HepG2 (cell line): ENCODE measurements around the gene PDZD2. TPM values are rescaled to one million over a fixed set of nuclear protein-coding genes. Genes with fewer than 3 reads are reported as not detected.

Experiments
- ATAC-seq: fragments of 200-7000 bp; cut with Tn5 transposase; 3 replicates; pipeline ENCODE4 v1.9.1; 2020; ENCODE audit warnings: mild to moderate bottlenecking, moderate library complexity
- BruUV-seq: library from RNA; stranded (reverse); fragments of 400-500 nt; replicated peaks from 2 replicates; lab custom pipeline; 2021; lab: Mats Ljungman, UMichigan
- CTCF ChIA-PET: fragments of 300-600 bp; formaldehyde crosslinking; extraction: SDS; loops from one replicate; lab custom pipeline; 2021; ENCODE audit warnings: low total read pairs, inconsistent platforms, low intra/inter-chr PET ratio; lab: Yijun Ruan, JAX
- POLR2A ChIA-PET: fragments of 350-600 bp; sonication (Branson Sonifier 250); formaldehyde crosslinking; loops from one replicate; lab custom pipeline; 2020; ENCODE audit warnings: antibody characterized with exemption, inconsistent platforms; lab: Yijun Ruan, JAX
- DNase-seq: peaks from one replicate; pipeline ENCODE4 v3.0.0-alpha.2; 2015; ENCODE audit warnings: low spot score
- FAIRE-seq: peaks from 3 replicates; lab custom pipeline; 2011; peaks lifted over from hg19 to GRCh38; lab: Jason Lieb, UNC
- H2AFZ ChIP-seq: one replicate; pipeline ENCODE4 v1.6.1; 2011; ENCODE audit warnings: low read length, inconsistent platforms
- H3K27ac ChIP-seq: fragments of 300-600 bp; 3 replicates; pipeline ENCODE4 v1.8.0; 2011; ENCODE audit warnings: mixed run types, mild to moderate bottlenecking, mixed read lengths, low read length, inconsistent platforms; ENCODE audit not compliant: insufficient read depth; ENCODE audit errors: extremely low read length
- H3K27me3 ChIP-seq, 2 experiments: fragments of 200-600 bp in 1 of 2; 2 replicates in 1 of 2; 3 replicates in 1 of 2; pipeline versions ENCODE4 v1.6.0 to v1.8.0; 2011; ENCODE audit warnings: low read length in 2 of 2, mild to moderate bottlenecking in 2 of 2, moderate library complexity in 2 of 2, inconsistent platforms in 1 of 2; ENCODE audit not compliant: insufficient read depth in 2 of 2, control insufficient read depth in 1 of 2
- H3K36me3 ChIP-seq, 2 experiments: fragments of 200-600 bp in 1 of 2; replicated peaks in 1 of 2; 2 replicates in 1 of 2; 3 replicates in 1 of 2; pipeline versions ENCODE4 v1.5.1 to v1.8.0; 2011; ENCODE audit warnings: low read length in 2 of 2, inconsistent platforms in 1 of 2; ENCODE audit not compliant: insufficient read depth in 2 of 2, control insufficient read depth in 1 of 2
- H3K4me1 ChIP-seq: 2 replicates; pipeline ENCODE4 v1.5.1; 2012; ENCODE audit warnings: low read length, inconsistent platforms; ENCODE audit not compliant: insufficient read depth
- H3K4me2 ChIP-seq: 2 replicates; pipeline ENCODE4 v1.6.0; 2011; ENCODE audit warnings: low read depth, low read length, inconsistent platforms
- H3K4me3 ChIP-seq, 3 experiments: fragments of 200-600 bp in 1 of 3; sonication (generic), shearing (Covaris generic) in 1 of 3; replicated peaks in 1 of 3; 2 replicates each; pipeline ENCODE4 v1.5.1; 2011 to 2016; ENCODE audit warnings: low read length in 3 of 3, inconsistent platforms in 2 of 3, low read depth in 2 of 3, mild to moderate bottlenecking in 2 of 3, control low read depth in 1 of 3, mixed read lengths in 1 of 3; ENCODE audit not compliant: insufficient read depth in 1 of 3
- H3K79me2 ChIP-seq: one replicate; pipeline ENCODE4 v1.6.1; 2011; ENCODE audit warnings: low read length, inconsistent platforms; ENCODE audit not compliant: insufficient read depth
- H3K9ac ChIP-seq: 2 replicates; pipeline ENCODE4 v1.6.0; 2011; ENCODE audit warnings: mild to moderate bottlenecking, low read depth, low read length, inconsistent platforms; ENCODE audit not compliant: insufficient read depth
- H3K9me3 ChIP-seq: 2 replicates; pipeline ENCODE4 v1.5.1; 2012; ENCODE audit warnings: mild to moderate bottlenecking, low read length
- H4K20me1 ChIP-seq: 2 replicates; pipeline ENCODE4 v1.6.0; 2011; ENCODE audit warnings: inconsistent platforms, mild to moderate bottlenecking, low read length, moderate library complexity; ENCODE audit not compliant: insufficient read depth
- DR1 ChIP-seq: sonication (generic); formaldehyde crosslinking; IDR thresholded peaks from 2 replicates; pipeline ENCODE4 v1.8.0; 2021; ENCODE audit warnings: mild to moderate bottlenecking, missing genetic modification reagents, inconsistent platforms
- HMGXB3 ChIP-seq: sonication (generic); formaldehyde crosslinking; IDR thresholded peaks from 2 replicates; pipeline ENCODE4 v1.4.0; 2020; ENCODE audit warnings: missing genetic modification reagents, borderline replicate concordance
- MED13 ChIP-seq: sonication (generic); formaldehyde crosslinking; IDR thresholded peaks from 2 replicates; pipeline ENCODE4 v1.5.0; 2020; ENCODE audit warnings: missing genetic modification reagents
- TAF15 ChIP-seq: fragments of 200-400 bp; formaldehyde crosslinking; IDR thresholded peaks from one replicate; pipeline ENCODE4 v1.6.1; 2018; ENCODE audit warnings: mild to moderate bottlenecking, low read depth, low read length; ENCODE audit not compliant: poor library complexity, severe bottlenecking
- TBX3 ChIP-seq: fragments of 450-650 bp; IDR thresholded peaks from 2 replicates; pipeline ENCODE4 v1.6.1; 2017; ENCODE audit warnings: antibody characterized with exemption, mild to moderate bottlenecking, inconsistent platforms, borderline replicate concordance
- ZEB1 ChIP-seq: IDR thresholded peaks from 2 replicates; pipeline ENCODE4 v1.6.1; 2012; ENCODE audit warnings: mild to moderate bottlenecking, low read depth, inconsistent platforms; ENCODE audit not compliant: insufficient replicate concordance
- ZNF138 ChIP-seq: sonication (generic); formaldehyde crosslinking; IDR thresholded peaks from 2 replicates; pipeline ENCODE4 v1.5.0; 2020; ENCODE audit warnings: mild to moderate bottlenecking, low read depth, missing genetic modification reagents
- ZNF160 ChIP-seq: sonication (generic); formaldehyde crosslinking; IDR thresholded peaks from 2 replicates; pipeline ENCODE4 v1.8.0; 2022; ENCODE audit warnings: mild to moderate bottlenecking, inconsistent platforms, missing genetic modification reagents
- ZNF83 ChIP-seq: sonication (generic); formaldehyde crosslinking; IDR thresholded peaks from 2 replicates; pipeline ENCODE4 v1.4.0; 2020; ENCODE audit warnings: missing genetic modification reagents, mild to moderate bottlenecking, borderline replicate concordance
- WGBS: methylation state at CpG from one replicate; pipeline ENCODE4 v1.1.6; 2017; ENCODE audit warnings: low lambda C conversion rate; 5-methylcytosine and 5-hydroxymethylcytosine counted together
- in situ Hi-C: cut with HindIII; loops from 2 replicates; pipeline ENCODE4 v1.10.0; 2017; ENCODE audit warnings: low pct_unique_long_range_greater_than_20kb; ENCODE audit not compliant: extremely low pct_ligation_motif_present
- intact Hi-C: fragments of 100-400 bp; cut with micrococcal nuclease; formaldehyde crosslinking; loops from one replicate; pipeline ENCODE4 v1.10.0; 2022; ENCODE audit not compliant: unreplicated experiment
- polyA plus RNA-seq, 8 experiments: library from polyadenylated mRNA; depleted of rRNA in 3 of 8; stranded (reverse) in 7 of 8; unstranded in 1 of 8; fragments of >200 nt; fragmentation: Illumina TruSeq in 4 of 8; extraction: Trizol in 4 of 8; gene quantifications; 2 replicates each; pipeline versions ENCODE4 v1.2.1 to v1.2.3, GENCODE V29; 2011 to 2016; ENCODE audit warnings: low read depth in 4 of 8, missing spikeins in 1 of 8, mixed read lengths in 1 of 8; ENCODE audit not compliant: insufficient read depth in 1 of 8
- total RNA-seq, 5 experiments: library from RNA; depleted of rRNA; stranded (reverse); fragments of >200 nt; fragmentation: Illumina TruSeq; extraction: Trizol; gene quantifications; 2 replicates each; pipeline ENCODE4 v1.2.3, GENCODE V29; 2016; ENCODE audit warnings: low read depth in 1 of 5
- TF ChIP-seq, protein P1 (sequence below): sonication (generic); formaldehyde crosslinking; IDR thresholded peaks from 2 replicates; pipeline ENCODE4 v1.8.0; 2022; ENCODE audit warnings: mild to moderate bottlenecking, missing genetic modification reagents, moderate library complexity

PDZD2 gene
- total and polyA plus RNA-seq, 2 of the 13 experiments (the other 11 are each of a cell fraction or from before 2014, with no cell fraction given): 0.04 TPM; not detected in 1

DNA sequence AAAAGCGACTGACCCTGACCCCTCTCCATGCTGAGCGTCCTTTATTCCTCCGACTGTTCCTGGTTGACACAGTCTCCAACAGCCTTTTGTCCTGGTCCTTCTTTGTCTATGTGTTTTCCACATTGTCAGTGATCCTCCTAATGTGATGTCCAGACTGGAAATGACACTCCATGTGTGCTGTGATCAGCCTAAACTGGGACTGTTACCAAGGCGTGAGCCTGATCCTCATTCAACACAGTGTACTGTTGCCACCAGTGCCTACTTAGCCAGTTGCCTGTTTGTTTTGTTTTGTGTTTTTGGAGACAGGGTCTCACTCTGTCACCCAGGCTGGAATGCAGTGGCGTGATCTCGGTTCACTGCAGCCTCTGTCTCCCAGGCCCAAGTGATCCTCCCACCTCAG, 343.1 kb downstream of the PDZD2 start:
- no peak overlapping the region for H2AFZ ChIP-seq
- H3K4me3 ChIP-seq: no peak overlapping the region
- no peak for DNase-seq
- no peak for TF ChIP-seq ZNF160 (CRISPR knock-in tag)
- TF ChIP-seq HMGXB3 (CRISPR knock-in tag): no peak
- no peak for TF ChIP-seq MED13 (CRISPR knock-in tag)
- TF ChIP-seq, protein P1, sequence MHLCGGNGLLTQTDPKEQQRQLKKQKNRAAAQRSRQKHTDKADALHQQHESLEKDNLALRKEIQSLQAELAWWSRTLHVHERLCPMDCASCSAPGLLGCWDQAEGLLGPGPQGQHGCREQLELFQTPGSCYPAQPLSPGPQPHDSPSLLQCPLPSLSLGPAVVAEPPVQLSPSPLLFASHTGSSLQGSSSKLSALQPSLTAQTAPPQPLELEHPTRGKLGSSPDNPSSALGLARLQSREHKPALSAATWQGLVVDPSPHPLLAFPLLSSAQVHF: no peak
- no peak for TF ChIP-seq ZNF138 (CRISPR knock-in tag)
- TF ChIP-seq TAF15: no peak
- TF ChIP-seq TBX3: no peak
- no peak for TF ChIP-seq DR1 (CRISPR knock-in tag)
- no peak for TF ChIP-seq ZEB1
- no peak for TF ChIP-seq ZNF83 (CRISPR knock-in tag)
- no peaks in the 10 kb centered on the region for H3K36me3 ChIP-seq
- CTCF ChIA-PET: no interaction called here
- intact Hi-C loops: no loop called here
- POLR2A ChIA-PET: no interaction called here
- peaks cover 0 to 4% of the 10 kb centered on the region in 2 experiments; a peak in 1 of 5 replicates for H3K27me3 ChIP-seq
- BruUV-seq: no TSS peak
- H3K27ac ChIP-seq: no peak overlapping the region
- no peak for FAIRE-seq
- in situ Hi-C loops: no loop called here
- no peaks in the 10 kb centered on the region for H3K9me3 ChIP-seq
- no peak overlapping the region for H3K4me2 ChIP-seq
- no peaks in the 10 kb centered on the region for H3K79me2 ChIP-seq
- no peak overlapping the region for H3K9ac ChIP-seq
- no peaks in the 10 kb centered on the region for H4K20me1 ChIP-seq
- no peak for ATAC-seq
- WGBS: 35% methylated on average over 6 of the region's 6 CpGs
- H3K4me1 ChIP-seq: no peaks in the 10 kb centered on the region
